HT-29 (cell line): ENCODE measurements around the gene PHLPP1. TPM values are rescaled to one million over a fixed set of nuclear protein-coding genes. Genes with fewer than 3 reads are reported as not detected.
A peak's percentile ranks its signal among the peaks of the same experiment; 100 is the strongest.

ENCODE experiments used
- DNase-seq: peaks from one replicate; pipeline ENCODE4 v3.0.0-alpha.2; 2015; ENCODE audit warnings: low spot score
- total RNA-seq: library from RNA; depleted of rRNA; stranded (reverse); fragments of >200 nt; shearing (Covaris generic); gene quantifications from 2 replicates; pipeline ENCODE4 v1.2.3, GENCODE V29; 2014

Gene PHLPP1
- total RNA-seq, 1 experiment from 2014 or later = 7.5 TPM

DNA sequence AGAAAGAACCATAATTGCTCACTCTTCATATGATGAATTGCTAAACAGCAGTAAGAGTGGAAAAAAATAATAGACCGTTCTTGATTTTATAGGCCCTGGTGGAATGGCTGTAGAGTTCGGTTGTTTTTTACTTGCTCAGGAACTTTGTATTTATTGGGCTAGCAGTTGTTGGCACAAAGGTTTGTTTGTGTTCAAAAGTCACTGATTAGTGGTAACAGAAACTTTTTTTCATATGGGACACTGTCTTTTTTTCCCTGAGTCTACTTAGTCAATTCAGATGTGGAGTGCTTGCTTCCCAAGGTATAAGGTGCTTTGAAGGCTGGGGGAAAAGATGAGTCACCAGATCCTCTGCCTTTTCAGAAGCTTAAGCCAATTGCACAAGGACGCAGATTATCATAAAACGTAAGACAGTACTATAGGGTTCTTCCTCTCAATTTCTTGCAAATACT lies 25.8 kb downstream of the PHLPP1 start:
- DNase-seq = peak; percentile 56

GRCh38 chr18:62741584-62741983 lies 26.2 kb downstream of the PHLPP1 start:
- DNase-seq = no peak

- no peak for DNase-seq
These were observed 29.0 kb downstream of the PHLPP1 start for GRCh38 chr18:62744076-62744968.

- DNase-seq = no peak
These were observed 29.9 kb downstream of the PHLPP1 start for GRCh38 chr18:62745089-62745751.

GRCh38 chr18:62749389-62749788 lies 34.0 kb downstream of the PHLPP1 start:
- no peak for DNase-seq

GRCh38 chr18:62751341-62751821 lies 36.0 kb downstream of the PHLPP1 start:
- DNase-seq = no peak

DNA sequence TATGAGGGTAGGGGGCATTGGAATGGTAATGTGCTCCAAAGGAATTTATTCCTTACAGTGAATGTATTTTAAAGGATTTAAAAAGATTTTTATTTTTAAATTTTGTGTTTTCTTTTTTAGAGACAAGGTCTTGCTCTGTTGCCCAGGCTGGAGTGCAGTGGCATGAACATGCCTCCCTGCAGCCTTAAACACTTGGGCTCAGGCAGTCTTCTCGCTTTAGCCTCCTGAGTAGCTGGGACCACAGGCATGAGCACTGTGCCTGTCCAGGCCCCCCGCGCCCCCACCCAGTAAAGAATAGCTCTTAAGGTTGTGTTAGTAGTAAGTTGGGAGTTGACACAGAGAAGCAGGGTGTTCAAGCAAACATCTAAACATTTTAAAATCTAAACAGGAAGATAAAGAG lies 36.6 kb downstream of the PHLPP1 start:
- DNase-seq = no peak

- DNase-seq = no peak
These were observed 38.7 kb downstream of the PHLPP1 start for GRCh38 chr18:62754026-62754425.

DNA sequence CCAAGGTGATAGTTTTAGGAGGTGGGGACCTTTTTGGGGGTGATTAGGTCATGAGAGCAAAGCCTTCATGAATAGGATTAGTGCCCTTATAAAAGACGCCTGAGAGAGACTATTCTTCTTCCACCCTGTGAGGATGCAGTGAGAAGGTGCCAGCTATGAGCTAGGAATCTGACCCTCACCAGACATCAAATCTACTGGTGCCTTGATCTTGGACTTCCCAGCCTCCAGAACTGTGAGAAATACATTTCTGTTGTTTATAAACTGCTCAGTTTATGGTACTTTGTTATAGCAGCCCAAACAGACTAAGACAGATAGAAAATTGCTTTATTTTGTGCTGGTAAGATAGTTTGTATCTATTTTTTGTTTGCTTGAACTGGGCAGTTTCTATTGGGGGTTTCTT lies 40.1 kb downstream of the PHLPP1 start:
- DNase-seq = no peak

DNA sequence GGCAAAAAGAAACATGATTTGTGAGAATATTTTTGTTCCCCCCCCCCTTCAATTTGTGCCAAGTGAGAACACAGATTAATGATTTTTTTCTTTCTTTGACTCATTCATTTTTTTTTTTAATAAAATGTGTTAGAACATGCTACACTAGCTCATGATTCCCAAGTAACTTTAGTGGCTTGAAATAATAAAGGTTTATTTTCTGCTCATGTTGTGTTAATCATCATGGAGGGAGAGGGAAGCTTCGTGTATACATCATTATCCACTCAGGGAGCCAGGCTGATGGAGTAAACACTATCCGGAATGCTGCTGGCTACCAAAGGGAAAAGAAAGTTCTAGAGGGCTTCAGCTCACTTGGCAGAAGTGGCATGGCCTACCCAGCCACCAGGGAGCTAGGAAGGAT lies 40.6 kb downstream of the PHLPP1 start:
- no peak for DNase-seq

GRCh38 chr18:62757399-62758010 lies 42.2 kb downstream of the PHLPP1 start:
- DNase-seq = no peak

DNA sequence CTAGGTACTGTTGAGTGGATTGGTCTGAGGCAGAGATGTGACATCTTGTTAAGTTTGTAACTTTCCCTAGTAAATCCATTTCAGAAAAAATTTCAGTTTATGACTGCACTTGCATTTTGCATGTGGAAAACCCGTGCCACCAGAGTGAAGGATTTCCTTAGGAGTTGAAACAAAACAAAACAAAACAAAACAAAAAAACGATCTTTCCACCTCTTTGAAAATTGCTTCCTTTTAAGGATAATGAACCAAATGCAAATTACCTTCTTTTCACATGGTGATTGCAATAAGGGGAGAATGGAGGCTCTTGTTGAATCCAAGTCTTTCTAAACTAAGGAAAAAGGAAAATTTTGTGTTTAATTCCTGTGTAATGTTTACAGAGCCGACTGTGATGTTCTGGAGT lies 43.2 kb downstream of the PHLPP1 start:
- DNase-seq = no peak

DNA sequence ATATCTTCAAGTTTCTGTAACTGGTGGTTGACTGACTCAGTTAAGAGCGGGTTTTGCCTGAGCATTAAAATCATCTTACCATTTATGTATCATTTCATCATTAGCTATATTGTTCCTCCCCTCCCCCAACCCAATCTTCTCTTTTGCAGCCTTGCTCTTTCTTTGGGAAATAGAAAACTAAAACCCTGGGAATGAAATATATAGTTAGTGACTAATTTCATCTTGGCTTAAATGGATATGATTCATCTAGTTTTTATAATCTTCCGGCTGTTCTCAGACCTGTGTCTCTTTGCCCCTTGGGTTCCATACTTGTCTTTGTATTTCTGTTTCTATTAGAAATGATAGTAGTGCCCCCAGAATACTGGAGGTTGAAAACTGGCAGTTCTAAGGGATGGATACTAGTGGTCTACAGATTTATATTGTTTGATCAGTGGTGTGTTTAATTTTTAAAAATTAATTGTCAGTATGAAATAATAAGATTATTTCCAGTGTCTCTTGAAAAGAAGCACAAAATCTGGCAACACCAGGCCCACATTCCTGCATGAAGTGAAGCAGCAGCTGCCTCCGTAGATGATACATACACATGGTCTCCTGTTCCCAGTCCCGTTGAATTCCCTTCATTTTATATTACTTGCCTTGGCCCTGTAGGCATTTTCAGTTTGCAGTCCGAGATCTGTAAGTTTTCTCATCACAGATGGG lies 44.5 kb downstream of the PHLPP1 start:
- no peak for DNase-seq

GRCh38 chr18:62760403-62760734 lies 45.0 kb downstream of the PHLPP1 start:
- DNase-seq = no peak

- no peak for DNase-seq
These were observed 47.8 kb downstream of the PHLPP1 start for GRCh38 chr18:62763101-62763521.

DNA sequence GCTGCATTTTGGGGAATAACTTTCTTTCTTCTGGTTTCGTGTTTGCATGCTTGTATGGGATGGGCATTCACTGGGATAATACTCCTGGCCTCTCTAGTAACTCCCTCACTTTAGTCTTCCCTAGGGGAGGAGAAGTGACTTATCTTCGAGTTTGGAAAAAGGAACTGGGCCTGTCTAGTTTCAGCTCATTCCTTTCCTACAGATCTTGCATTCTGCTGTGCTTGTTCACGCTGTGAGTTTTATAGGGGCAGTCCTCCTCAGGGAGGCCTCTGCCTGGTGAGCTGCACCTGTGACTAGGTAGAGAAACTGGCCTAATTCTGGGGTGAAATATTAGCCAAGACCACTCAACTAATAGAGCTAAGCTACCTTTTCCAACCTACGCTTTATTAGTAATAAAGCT lies 50.9 kb downstream of the PHLPP1 start:
- no peak for DNase-seq

DNA sequence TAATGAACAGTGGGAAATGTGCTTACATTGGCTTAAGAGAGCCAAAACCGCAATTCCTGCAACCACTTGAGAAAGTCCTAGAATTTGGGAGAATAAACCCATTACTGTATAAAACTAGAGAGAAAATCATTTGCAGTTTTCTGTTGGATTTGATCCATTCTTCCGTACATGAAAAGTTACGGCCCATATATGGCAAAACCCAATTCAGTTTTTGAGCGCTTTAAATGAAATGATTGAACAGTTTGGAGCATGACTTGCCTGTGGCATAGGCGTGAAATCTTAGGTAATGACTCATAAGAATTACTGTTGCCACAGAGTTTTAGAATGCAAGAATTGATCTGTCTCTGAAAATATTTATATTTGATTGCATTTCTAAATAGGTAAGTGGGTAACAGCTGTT lies 52.0 kb downstream of the PHLPP1 start:
- DNase-seq = no peak

DNA sequence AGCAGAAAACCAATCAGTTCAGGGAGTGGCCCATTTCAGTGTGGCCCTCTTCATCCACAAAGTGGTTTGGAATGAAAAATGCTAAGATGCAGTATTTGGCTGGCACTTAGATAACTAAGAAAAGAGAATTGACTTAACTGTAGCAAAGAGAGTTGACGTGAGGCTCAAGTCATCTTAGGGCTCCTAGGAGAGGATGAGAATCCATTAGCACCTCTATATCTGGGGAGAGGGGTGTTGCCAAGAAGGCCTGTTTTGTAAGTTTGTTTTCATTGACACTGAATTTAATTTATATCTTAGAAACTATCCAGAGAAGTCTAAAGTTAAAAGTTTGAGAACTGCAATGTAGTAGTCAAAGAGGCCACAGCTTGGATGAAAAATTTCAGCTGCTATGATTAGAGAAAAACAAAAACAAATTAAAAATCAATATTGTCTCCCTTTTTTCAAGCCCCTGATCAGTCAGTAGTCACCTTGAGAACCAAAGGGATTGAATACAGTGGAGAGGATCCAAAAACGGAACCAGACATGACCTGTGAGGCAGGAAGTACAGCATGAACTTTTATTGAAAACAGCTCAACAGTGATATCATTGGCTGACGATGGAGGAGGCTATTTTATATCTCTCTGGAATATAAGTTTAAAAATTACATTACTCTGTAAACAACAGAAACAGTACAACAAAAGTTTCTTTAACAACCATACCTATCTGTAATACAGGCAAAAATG lies 52.7 kb downstream of the PHLPP1 start:
- no peak for DNase-seq

GRCh38 chr18:62768558-62768943 lies 53.2 kb downstream of the PHLPP1 start:
- DNase-seq = no peak

DNA sequence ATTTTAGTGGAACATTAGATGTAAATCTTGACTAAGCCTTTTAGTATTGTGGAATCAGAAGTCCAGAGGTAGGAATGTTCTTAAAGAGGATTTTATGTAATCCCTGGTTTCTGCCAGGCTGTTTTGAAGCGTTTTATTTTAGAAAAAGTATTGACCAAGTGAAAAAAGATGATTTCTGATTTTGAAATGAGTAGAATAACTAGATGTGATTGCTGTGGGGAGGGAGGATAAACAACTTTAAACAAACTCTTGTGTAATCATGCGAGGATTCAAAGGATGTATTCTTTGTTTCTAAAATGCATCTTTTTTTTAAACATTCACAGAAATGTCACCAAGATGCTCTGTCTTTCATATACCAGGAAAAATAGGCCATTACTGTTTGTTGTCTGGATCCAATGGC lies 53.9 kb downstream of the PHLPP1 start:
- DNase-seq = no peak
